GM12892 (cell line): ENCODE results near the gene SLC39A11.

Source experiments
- DNase-seq: peaks from one replicate; pipeline ENCODE4 v3.0.0; 2011; ENCODE audit not compliant: insufficient read length
- FAIRE-seq: peaks from 2 replicates; lab custom pipeline; 2011; peaks lifted over from hg19 to GRCh38; lab: Jason Lieb, UNC
- POLR2A ChIP-seq: IDR thresholded peaks from 2 replicates; pipeline ENCODE4 v1.6.1; 2011; ENCODE audit warnings: low read depth, low read length, control low read depth
- POLR2AphosphoS5 ChIP-seq: IDR thresholded peaks from 2 replicates; pipeline ENCODE4 v1.6.1; 2011; ENCODE audit warnings: low read depth, low read length, control low read depth
- TAF1 ChIP-seq: IDR thresholded peaks from 2 replicates; pipeline ENCODE4 v1.6.1; 2011; ENCODE audit warnings: low read depth, mild to moderate bottlenecking, control low read depth, low read length, borderline replicate concordance

SLC39A11 gene

GRCh38 chr17:72930031-72930430 lies 162.5 kb downstream of the SLC39A11 start:
- FAIRE-seq: no peak
- no peak for DNase-seq
- TF ChIP-seq POLR2A (no peak), TAF1 (no peak), POLR2AphosphoS5 (no peak)

- FAIRE-seq: no peak
- TF ChIP-seq POLR2A: no peak
- TF ChIP-seq POLR2AphosphoS5: no peak
- TF ChIP-seq TAF1: no peak
- DNase-seq: no peak
These were observed 163.9 kb downstream of the SLC39A11 start for GRCh38 chr17:72928454-72929136.

GRCh38 chr17:72927760-72928159 lies 164.7 kb downstream of the SLC39A11 start:
- no peak for DNase-seq
- no peak for TF ChIP-seq POLR2AphosphoS5
- TF ChIP-seq TAF1: no peak
- no peak for TF ChIP-seq POLR2A
- no peak for FAIRE-seq

- DNase-seq (no peak), FAIRE-seq (no peak)
- TF ChIP-seq TAF1 (no peak), POLR2AphosphoS5 (no peak), POLR2A (no peak)
These were observed 165.3 kb downstream of the SLC39A11 start for GRCh38 chr17:72927146-72927545.

- no peak for FAIRE-seq
- TF ChIP-seq TAF1 (no peak), POLR2AphosphoS5 (no peak), POLR2A (no peak)
- no peak for DNase-seq
These were observed 166.3 kb downstream of the SLC39A11 start for GRCh38 chr17:72926171-72926570.

GRCh38 chr17:72924196-72924595 lies 168.3 kb downstream of the SLC39A11 start:
- DNase-seq: no peak

GRCh38 chr17:72922219-72922618 lies 170.3 kb downstream of the SLC39A11 start:
- FAIRE-seq (no peak), DNase-seq (no peak)
- TF ChIP-seq TAF1 (no peak), POLR2AphosphoS5 (no peak), POLR2A (no peak)

More at GRCh38 chr17:72924196-72924595, 168.3 kb downstream of the SLC39A11 start:
- no peak for FAIRE-seq
- TF ChIP-seq TAF1 (no peak), POLR2AphosphoS5 (no peak), POLR2A (no peak)

- FAIRE-seq (no peak), DNase-seq (no peak)
- no peak for TF ChIP-seq POLR2AphosphoS5
- no peak for TF ChIP-seq POLR2A
- TF ChIP-seq TAF1: no peak
These were observed 171.0 kb downstream of the SLC39A11 start for GRCh38 chr17:72921347-72922054.

GRCh38 chr17:72920513-72920912 lies 172.0 kb downstream of the SLC39A11 start:
- FAIRE-seq (no peak), DNase-seq (no peak)
- TF ChIP-seq POLR2A (no peak), POLR2AphosphoS5 (no peak)

GRCh38 chr17:72916991-72917390 lies 175.5 kb downstream of the SLC39A11 start:
- FAIRE-seq: no peak
- TF ChIP-seq TAF1 (no peak), POLR2A (no peak), POLR2AphosphoS5 (no peak)
- no peak for DNase-seq

GRCh38 chr17:72915625-72916081 lies 176.8 kb downstream of the SLC39A11 start:
- TF ChIP-seq POLR2AphosphoS5 (no peak), TAF1 (no peak), POLR2A (no peak)
- no peak for DNase-seq

More at GRCh38 chr17:72915625-72916081, 176.8 kb downstream of the SLC39A11 start:
- no peak for FAIRE-seq
